NAMALWA (cell line): ENCODE results near the gene APOBEC3B.
"Not testable (repeated sequence)": the region's sequence is repeated elsewhere in the genome, so short reads cannot be mapped to it uniquely, and the experiment has no call there.

Experiments used
- DNase-seq: peaks from one replicate; pipeline ENCODE4 v3.0.0-alpha.2; 2015; ENCODE audit warnings: low spot score

The APOBEC3B gene

GRCh38 chr22:38997518-38997917 is 15.4 kb downstream of the APOBEC3B start:
- DNase-seq: no peak

GRCh38 chr22:39003165-39003638 is 21.1 kb downstream of the APOBEC3B start:
- peak; percentile 86 for DNase-seq

- DNase-seq: no peak
Observed at GRCh38 chr22:39007177-39007576, 25.0 kb downstream of the APOBEC3B start.

- not testable (repeated sequence) for DNase-seq
Observed at GRCh38 chr22:39008271-39008850, 26.2 kb downstream of the APOBEC3B start.

GRCh38 chr22:39010946-39011345 is 28.8 kb downstream of the APOBEC3B start:
- DNase-seq: no peak

GRCh38 chr22:39012533-39013511 is 30.7 kb downstream of the APOBEC3B start:
- no peak for DNase-seq

GRCh38 chr22:39013561-39013941 is 31.4 kb downstream of the APOBEC3B start:
- DNase-seq: not testable (repeated sequence)

GRCh38 chr22:39013942-39014722 is 32.0 kb downstream of the APOBEC3B start, which contains the start of gene APOBEC3C:
TSS of gene APOBEC3C (plus strand) at chr22:39014257. CDS start at chr22:39014363, 106 bp downstream.
- DNase-seq: peak; percentile 72

- not testable (repeated sequence) for DNase-seq
Observed at GRCh38 chr22:39014723-39015121, 32.6 kb downstream of the APOBEC3B start.

- no peak for DNase-seq
Observed at GRCh38 chr22:39016592-39016991, 34.4 kb downstream of the APOBEC3B start.

GRCh38 chr22:39017596-39018365 is 35.6 kb downstream of the APOBEC3B start:
- DNase-seq: no peak

GRCh38 chr22:39020021-39020651 is 38.0 kb downstream of the APOBEC3B start:
- DNase-seq: peak; percentile 52

GRCh38 chr22:39021552-39022250 is 39.6 kb downstream of the APOBEC3B start:
- no peak for DNase-seq

GRCh38 chr22:39024519-39025308 is 42.6 kb downstream of the APOBEC3B start:
- no peak for DNase-seq

- DNase-seq: no peak
Observed at GRCh38 chr22:39026509-39027150, 44.5 kb downstream of the APOBEC3B start.

GRCh38 chr22:39027717-39028116 is 45.6 kb downstream of the APOBEC3B start:
- no peak for DNase-seq

GRCh38 chr22:39028281-39028680 is 46.1 kb downstream of the APOBEC3B start:
- DNase-seq: no peak

GRCh38 chr22:39029227-39029626 is 47.1 kb downstream of the APOBEC3B start:
- no peak for DNase-seq

- DNase-seq: no peak
Observed at GRCh38 chr22:39030705-39031104, 48.6 kb downstream of the APOBEC3B start.
